ES-I3 (cell line): Measurements from ENCODE around the gene MAGI2.

Experiments
- H3K36me3 ChIP-seq: 2 replicates; pipeline ENCODE4 v1.6.1; 2013; ENCODE audit warnings: mild to moderate bottlenecking, low read length, control low read depth, moderate library complexity; ENCODE audit not compliant: insufficient read depth
- H3K4me1 ChIP-seq: 2 replicates; pipeline ENCODE4 v1.6.1; 2013; ENCODE audit warnings: mild to moderate bottlenecking, control low read depth, low read length; ENCODE audit not compliant: insufficient read depth
- H3K9ac ChIP-seq: 2 replicates; pipeline ENCODE4 v1.6.1; 2013; ENCODE audit warnings: low read depth, mild to moderate bottlenecking, low read length, moderate library complexity
- H3K9me3 ChIP-seq: 2 replicates; pipeline ENCODE4 v1.6.1; 2013; ENCODE audit warnings: mild to moderate bottlenecking, low read length, moderate library complexity; ENCODE audit not compliant: control insufficient read depth, insufficient read depth

The MAGI2 gene

GRCh38 chr7:78712111-78712510 lies 741.4 kb downstream of the MAGI2 start:
- H3K9me3 ChIP-seq, result no peaks in the 10 kb centered on the region
- no peak overlapping the region for H3K9ac ChIP-seq
- 0 out of 2 replicates have a peak, but pooled peaks cover 2% of the 10 kb centered on the region for H3K4me1 ChIP-seq

GRCh38 chr7:78709658-78710057 lies 743.8 kb downstream of the MAGI2 start:
- Histone ChIP-seq H3K9ac (no peak overlapping the region), H3K4me1 (no peaks in the 10 kb centered on the region), H3K9me3 (no peaks in the 10 kb centered on the region), H3K36me3 (no peaks in the 10 kb centered on the region)

More at GRCh38 chr7:78712111-78712510, 741.4 kb downstream of the MAGI2 start:
- no peaks in the 10 kb centered on the region for H3K36me3 ChIP-seq

GRCh38 chr7:78704504-78704903 lies 749.0 kb downstream of the MAGI2 start:
- Histone ChIP-seq H3K4me1 (no peaks in the 10 kb centered on the region), H3K9me3 (no peaks in the 10 kb centered on the region), H3K36me3 (no peaks in the 10 kb centered on the region), H3K9ac (no peak overlapping the region)

- Histone ChIP-seq H3K36me3 (no peaks in the 10 kb centered on the region), H3K9ac (no peak overlapping the region), H3K4me1 (peaks cover 4% of the 10 kb centered on the region; the same call in 1 of the 2 replicates), H3K9me3 (no peaks in the 10 kb centered on the region)
Observed at GRCh38 chr7:78703391-78703790, 750.1 kb downstream of the MAGI2 start.

- no peak overlapping the region for H3K9ac ChIP-seq
- H3K4me1 ChIP-seq, result peaks cover 4% of the 10 kb centered on the region; the same call in 1 of the 2 replicates
- no peaks in the 10 kb centered on the region for H3K9me3 ChIP-seq
- no peaks in the 10 kb centered on the region for H3K36me3 ChIP-seq
Observed at GRCh38 chr7:78702770-78703169, 750.7 kb downstream of the MAGI2 start.

- Histone ChIP-seq H3K4me1 (peaks cover 4% of the 10 kb centered on the region; the same call in 1 of the 2 replicates), H3K9me3 (no peaks in the 10 kb centered on the region), H3K36me3 (no peaks in the 10 kb centered on the region), H3K9ac (no peak overlapping the region)
Observed at GRCh38 chr7:78695826-78696225, 757.6 kb downstream of the MAGI2 start.

- H3K9me3 ChIP-seq, result no peaks in the 10 kb centered on the region
- H3K36me3 ChIP-seq, result no peaks in the 10 kb centered on the region
- H3K9ac ChIP-seq, result no peak overlapping the region
- H3K4me1 ChIP-seq, result no peaks in the 10 kb centered on the region
Observed at GRCh38 chr7:78691584-78691983, 761.9 kb downstream of the MAGI2 start.

GRCh38 chr7:78690174-78690573 lies 763.3 kb downstream of the MAGI2 start:
- Histone ChIP-seq H3K4me1 (no peaks in the 10 kb centered on the region), H3K36me3 (no peaks in the 10 kb centered on the region), H3K9ac (no peak overlapping the region), H3K9me3 (no peaks in the 10 kb centered on the region)

- Histone ChIP-seq H3K36me3 (no peaks in the 10 kb centered on the region), H3K4me1 (no peaks in the 10 kb centered on the region), H3K9me3 (no peaks in the 10 kb centered on the region), H3K9ac (no peak overlapping the region)
Observed at GRCh38 chr7:78688376-78688775, 765.1 kb downstream of the MAGI2 start.

GRCh38 chr7:78686189-78686588 lies 767.3 kb downstream of the MAGI2 start:
- H3K9ac ChIP-seq, result no peak overlapping the region
- no peaks in the 10 kb centered on the region for H3K4me1 ChIP-seq
- no peaks in the 10 kb centered on the region for H3K9me3 ChIP-seq
- H3K36me3 ChIP-seq, result no peaks in the 10 kb centered on the region

GRCh38 chr7:78684201-78684600 lies 769.3 kb downstream of the MAGI2 start:
- Histone ChIP-seq H3K4me1 (no peaks in the 10 kb centered on the region), H3K36me3 (no peaks in the 10 kb centered on the region), H3K9me3 (no peaks in the 10 kb centered on the region), H3K9ac (no peak overlapping the region)

GRCh38 chr7:78683566-78683965 lies 769.9 kb downstream of the MAGI2 start:
- Histone ChIP-seq H3K4me1 (no peaks in the 10 kb centered on the region), H3K9ac (no peak overlapping the region), H3K9me3 (no peaks in the 10 kb centered on the region), H3K36me3 (no peaks in the 10 kb centered on the region)

- Histone ChIP-seq H3K9ac (no peak overlapping the region), H3K36me3 (no peaks in the 10 kb centered on the region), H3K9me3 (no peaks in the 10 kb centered on the region), H3K4me1 (no peaks in the 10 kb centered on the region)
Observed at GRCh38 chr7:78679112-78679876, 774.2 kb downstream of the MAGI2 start.

- no peaks in the 10 kb centered on the region; the same call in 1 of the 2 replicates for H3K36me3 ChIP-seq
- no peak overlapping the region for H3K9ac ChIP-seq
- H3K9me3 ChIP-seq, result no peaks in the 10 kb centered on the region
- H3K4me1 ChIP-seq, result no peaks in the 10 kb centered on the region
Observed at GRCh38 chr7:78677391-78677790, 776.1 kb downstream of the MAGI2 start.

- no peak overlapping the region for H3K9ac ChIP-seq
- no peaks in the 10 kb centered on the region; the same call in 1 of the 2 replicates for H3K36me3 ChIP-seq
- H3K9me3 ChIP-seq, result no peaks in the 10 kb centered on the region
- no peaks in the 10 kb centered on the region for H3K4me1 ChIP-seq
Observed at GRCh38 chr7:78675511-78675910, 778.0 kb downstream of the MAGI2 start.
